HepG2 (cell line): ENCODE results near the gene BBS12.

Experiments used
- NR1H2 ChIP-seq: sonication (generic); formaldehyde crosslinking; IDR thresholded peaks from 2 replicates; pipeline ENCODE4 v1.8.1; 2022; ENCODE audit warnings: low read depth, missing genetic modification reagents, borderline replicate concordance
- ZNF24 ChIP-seq: fragments of 450-650 bp; IDR thresholded peaks from 2 replicates; pipeline ENCODE4 v1.6.1; 2017; ENCODE audit warnings: antibody characterized with exemption, mild to moderate bottlenecking

GRCh38 chr4:122764821-122765215 is 32.3 kb downstream of the BBS12 start:
- TF ChIP-seq NR1H2 (CRISPR knock-in tag) = no peak
- TF ChIP-seq ZNF24 = no peak
